BLaER1 treated with 17β-estradiol and CSF1 and Interleukin-3, amounts not matched to agents 10 nM and 100 nM (cell line): ENCODE data around the gene SRRM2.

ENCODE experiments used
- H3K27ac ChIP-seq, 11 experiments: shearing (Covaris generic); formaldehyde crosslinking; 2 replicates each; pipeline ENCODE4 v1.8.1; 2022
- H3K27me3 ChIP-seq, 11 experiments: shearing (Covaris generic); formaldehyde crosslinking; 2 replicates each; pipeline ENCODE4 v1.8.1; 2022
- H3K36me3 ChIP-seq, 11 experiments: shearing (Covaris generic); formaldehyde crosslinking; 2 replicates each; pipeline ENCODE4 v1.8.1; 2022
- H3K4me1 ChIP-seq, 10 experiments: shearing (Covaris generic); formaldehyde crosslinking; 2 replicates each; pipeline ENCODE4 v1.8.1; 2022
- H3K4me2 ChIP-seq, 11 experiments: shearing (Covaris generic); formaldehyde crosslinking; 2 replicates each; pipeline ENCODE4 v1.8.1; 2022
- H3K4me3 ChIP-seq, 10 experiments: shearing (Covaris generic); formaldehyde crosslinking; 2 replicates each; pipeline ENCODE4 v1.8.1; 2022
- H3K9ac ChIP-seq, 11 experiments: shearing (Covaris generic); formaldehyde crosslinking; 2 replicates each; pipeline ENCODE4 v1.8.1; 2022
- H3K9me3 ChIP-seq, 11 experiments: shearing (Covaris generic); formaldehyde crosslinking; replicated peaks in 1 of 11; 2 replicates each; pipeline ENCODE4 v1.8.1; 2022
- H4K20me1 ChIP-seq, 11 experiments: shearing (Covaris generic); formaldehyde crosslinking; 2 replicates each; pipeline ENCODE4 v1.8.1; 2022
- Cebpa-rat ChIP-seq, 11 experiments: shearing (Covaris generic); IDR thresholded peaks; 2 replicates each; pipeline ENCODE4 v1.8.1; 2022

SRRM2 gene

DNA sequence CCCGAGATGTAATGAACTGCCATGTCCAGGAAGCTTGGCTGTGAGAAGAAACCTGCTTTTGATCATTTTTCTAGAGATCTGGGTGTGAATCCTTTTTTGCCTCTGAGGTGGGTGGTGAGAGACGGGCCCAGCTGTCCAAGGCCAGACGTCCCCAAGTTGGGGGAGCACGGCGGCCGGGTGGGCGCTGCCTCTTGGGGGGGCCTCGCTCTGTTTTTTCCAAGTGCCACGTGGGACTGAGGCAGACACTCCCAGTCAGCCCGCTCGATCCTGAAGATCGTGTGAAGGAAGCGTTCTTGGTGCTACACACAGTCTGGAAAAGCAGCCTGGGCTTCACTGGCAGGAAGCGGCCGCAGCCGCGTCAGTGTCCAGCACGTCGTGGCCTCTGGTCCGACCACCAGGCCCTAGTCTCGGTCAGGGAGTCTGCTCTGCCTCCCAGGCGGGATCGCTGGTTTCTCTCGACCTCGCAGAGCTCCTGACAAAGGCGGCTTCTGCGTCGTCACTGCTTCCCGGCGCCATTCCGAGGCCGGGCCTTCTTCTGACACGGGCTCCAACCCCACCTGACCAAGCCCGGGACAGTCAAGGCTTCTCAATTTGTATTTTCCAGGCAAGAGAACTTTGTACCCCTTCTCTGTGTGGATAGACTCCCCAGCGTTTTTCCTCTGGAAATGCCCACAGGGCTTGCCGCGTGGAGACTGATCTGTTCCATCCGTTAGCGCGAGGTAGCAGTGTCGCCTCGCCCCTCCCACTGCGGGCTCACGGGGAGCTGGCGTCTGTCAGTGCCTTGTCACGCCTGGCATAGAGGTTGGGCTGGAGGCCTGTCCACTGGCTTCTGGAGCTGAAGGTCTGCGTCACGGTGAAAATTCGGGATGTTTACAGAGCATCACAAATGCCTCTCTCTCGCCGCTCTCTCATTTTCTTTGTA, 44.8 kb upstream of the SRRM2 start:
- H3K9me3 ChIP-seq, result no peaks in the 10 kb centered on the region
- peaks cover 85 to 100% (median 96%) of the 10 kb centered on the region in 11 experiments for H4K20me1 ChIP-seq
- peaks cover 0 to 5% (median 0%) of the 10 kb centered on the region in 11 experiments; a peak in 2 of 22 replicates for H3K27me3 ChIP-seq
- H3K36me3 ChIP-seq, result peaks cover 45 to 76% (median 69%) of the 10 kb centered on the region in 11 experiments
- H3K27ac ChIP-seq, result no peak overlapping the region
- H3K9ac ChIP-seq, result peak overlapping the region in 1 of 11 experiments; percentile 29; a peak in 2 of 22 replicates
- H3K4me3 ChIP-seq, result no peak overlapping the region
- H3K4me1 ChIP-seq, result peaks cover 12 to 78% (median 54%) of the 10 kb centered on the region in 10 experiments; a peak in 19 of 20 replicates
- no peak overlapping the region for H3K4me2 ChIP-seq
- no peak for TF ChIP-seq Cebpa-rat (IDR thresholded peaks at IDR 0.05)

DNA sequence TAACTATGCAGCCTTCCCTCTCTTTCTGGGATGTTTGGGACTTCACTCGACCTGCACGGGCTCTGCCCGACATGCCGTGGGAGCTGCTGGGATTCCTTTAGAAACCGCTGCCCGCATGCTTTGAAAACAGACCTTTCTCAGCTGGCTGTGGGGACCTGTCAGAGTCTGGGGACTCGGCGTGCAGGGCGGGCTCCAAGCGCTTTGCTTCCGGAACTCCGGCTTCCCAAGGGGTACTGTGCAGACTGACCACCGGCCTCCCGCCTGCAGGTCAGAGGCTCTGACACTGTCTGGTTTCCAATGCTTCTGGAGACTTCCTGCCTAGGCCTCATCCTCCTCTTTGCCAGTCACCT, 44.2 kb upstream of the SRRM2 start:
- Histone ChIP-seq H4K20me1 (peaks cover 78 to 100% (median 93%) of the 10 kb centered on the region in 11 experiments), H3K9me3 (no peaks in the 10 kb centered on the region), H3K9ac (peak overlapping the region in 1 of 11 experiments; percentile 29; a peak in 1 of 22 replicates), H3K4me3 (no peak overlapping the region), H3K4me1 (peaks cover 13 to 76% (median 50%) of the 10 kb centered on the region in 10 experiments; a peak in 19 of 20 replicates), H3K27me3 (no peaks in the 10 kb centered on the region), H3K27ac (no peak overlapping the region), H3K4me2 (0 out of 22 replicates have a peak overlapping the region, but pooled peaks of 1 of the 11 experiments have one; percentile 11), H3K36me3 (peaks cover 42 to 70% (median 63%) of the 10 kb centered on the region in 11 experiments)
- no peak for TF ChIP-seq Cebpa-rat (IDR thresholded peaks at IDR 0.05)

DNA sequence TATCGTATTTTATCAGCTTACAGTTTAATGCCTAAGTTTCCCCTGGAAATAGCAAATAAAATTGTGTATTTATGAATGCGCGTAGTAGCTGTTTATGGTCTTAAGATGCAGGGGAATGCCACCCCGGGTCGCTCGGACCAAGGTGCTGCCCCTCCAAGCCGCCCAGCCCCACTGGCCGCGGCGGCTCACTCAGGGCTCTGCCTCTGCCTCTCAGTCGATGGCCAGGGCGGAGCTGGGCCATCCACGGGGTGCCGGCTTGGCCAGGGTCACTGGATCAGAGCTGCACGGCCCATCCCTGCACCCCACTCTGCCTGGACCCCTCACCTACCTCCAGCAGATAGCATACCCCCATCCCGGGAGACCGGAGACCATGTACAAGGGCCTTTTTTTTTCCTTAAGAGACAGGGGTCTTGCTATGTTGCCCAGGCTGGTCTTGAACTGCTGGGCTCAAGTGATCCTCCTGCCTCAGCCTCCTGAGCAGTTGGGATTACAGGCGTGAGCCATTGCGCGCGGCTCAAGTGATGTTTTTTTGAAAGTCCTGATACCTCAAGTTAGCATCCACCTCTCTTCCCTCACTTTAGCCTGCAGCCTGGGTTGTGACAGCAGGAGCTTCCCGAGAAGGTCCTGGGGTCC, 43.4 kb upstream of the SRRM2 start:
- peaks cover 70 to 100% (median 93%) of the 10 kb centered on the region in 11 experiments for H4K20me1 ChIP-seq
- H3K9me3 ChIP-seq, result no peaks in the 10 kb centered on the region
- peak overlapping the region in 6 of 11 experiments; percentile 2 to 42 (median 22); a peak in 6 of 22 replicates for H3K9ac ChIP-seq
- peaks cover 40 to 62% (median 58%) of the 10 kb centered on the region in 11 experiments for H3K36me3 ChIP-seq
- no peaks in the 10 kb centered on the region for H3K27me3 ChIP-seq
- peak overlapping the region in 10 of 11 experiments; percentile 9 to 76 (median 52); a peak in 16 of 22 replicates for H3K4me2 ChIP-seq
- H3K27ac ChIP-seq, result no peak overlapping the region
- H3K4me3 ChIP-seq, result no peak overlapping the region
- TF ChIP-seq Cebpa-rat (IDR thresholded peaks at IDR 0.05), result no peak
- H3K4me1 ChIP-seq, result peaks cover 21 to 76% (median 50%) of the 10 kb centered on the region in 10 experiments

DNA sequence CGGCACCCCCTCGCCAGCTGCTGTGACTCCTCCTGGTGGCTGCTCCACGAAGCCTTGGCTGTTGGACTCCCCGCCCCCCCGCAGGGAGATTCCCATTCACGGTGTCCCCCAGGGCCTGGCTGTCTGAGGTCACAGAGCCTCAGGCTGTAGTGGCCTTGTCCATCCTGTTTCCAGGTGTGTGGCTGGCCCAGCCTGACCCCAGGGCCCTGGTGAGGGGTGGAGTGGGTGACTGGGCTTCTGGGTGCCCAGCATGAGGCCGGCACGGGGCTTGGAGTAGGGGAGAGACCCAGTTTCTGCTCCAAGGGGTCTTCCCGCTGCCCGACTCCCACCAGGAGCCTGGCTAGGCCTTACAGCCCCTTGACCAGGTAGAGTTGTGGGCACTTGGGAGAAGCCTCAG, 42.9 kb upstream of the SRRM2 start:
- Histone ChIP-seq H3K4me2 (peak overlapping the region; percentile 9 to 76 (median 51); a peak in 21 of 22 replicates), H3K27ac (no peak overlapping the region; a peak in 1 of 22 replicates), H3K9me3 (no peaks in the 10 kb centered on the region), H4K20me1 (peaks cover 65 to 100% (median 92%) of the 10 kb centered on the region in 11 experiments), H3K36me3 (peaks cover 40 to 57% (median 53%) of the 10 kb centered on the region in 11 experiments), H3K4me1 (peaks cover 24 to 76% (median 51%) of the 10 kb centered on the region in 10 experiments), H3K9ac (peak overlapping the region in 8 of 11 experiments; percentile 6 to 52 (median 29); a peak in 9 of 22 replicates), H3K4me3 (no peak overlapping the region), H3K27me3 (no peaks in the 10 kb centered on the region)
- TF ChIP-seq Cebpa-rat (IDR thresholded peaks at IDR 0.05), result no peak

DNA sequence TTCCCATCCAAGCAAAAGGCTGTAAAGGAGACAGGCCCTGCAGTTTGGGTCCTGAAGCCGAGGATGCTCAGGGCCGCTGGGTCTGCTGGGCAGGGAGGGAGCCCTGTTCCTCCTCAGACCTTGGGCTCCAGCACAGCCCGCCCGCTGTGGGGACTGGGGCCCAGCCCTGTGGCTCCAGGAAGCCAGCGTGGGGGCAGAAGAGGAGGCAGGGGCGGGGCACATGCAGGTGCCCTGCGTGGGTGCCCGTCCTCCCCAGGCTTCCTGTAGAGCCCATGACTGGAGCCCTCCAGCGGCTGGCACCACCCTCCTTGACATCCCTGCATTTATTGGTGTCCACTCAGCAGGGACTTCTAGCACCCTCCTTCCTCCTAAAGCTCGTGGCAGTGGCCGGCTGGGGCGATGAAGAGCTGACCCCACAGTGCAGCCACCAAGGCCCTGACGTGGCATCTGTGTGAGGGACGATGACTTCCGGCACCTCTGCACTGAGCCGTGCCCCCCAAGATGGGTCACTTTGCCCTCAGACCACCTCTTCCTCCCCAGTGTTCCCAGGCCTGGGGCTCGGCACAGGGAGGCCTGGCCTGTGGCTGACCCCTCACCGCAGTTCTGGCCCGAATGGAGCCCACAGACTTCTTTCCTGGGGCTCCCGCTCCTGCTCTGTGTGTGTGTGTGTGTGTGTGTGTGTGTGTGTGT, 42.3 kb upstream of the SRRM2 start:
- no peak for TF ChIP-seq Cebpa-rat (IDR thresholded peaks at IDR 0.05)

DNA sequence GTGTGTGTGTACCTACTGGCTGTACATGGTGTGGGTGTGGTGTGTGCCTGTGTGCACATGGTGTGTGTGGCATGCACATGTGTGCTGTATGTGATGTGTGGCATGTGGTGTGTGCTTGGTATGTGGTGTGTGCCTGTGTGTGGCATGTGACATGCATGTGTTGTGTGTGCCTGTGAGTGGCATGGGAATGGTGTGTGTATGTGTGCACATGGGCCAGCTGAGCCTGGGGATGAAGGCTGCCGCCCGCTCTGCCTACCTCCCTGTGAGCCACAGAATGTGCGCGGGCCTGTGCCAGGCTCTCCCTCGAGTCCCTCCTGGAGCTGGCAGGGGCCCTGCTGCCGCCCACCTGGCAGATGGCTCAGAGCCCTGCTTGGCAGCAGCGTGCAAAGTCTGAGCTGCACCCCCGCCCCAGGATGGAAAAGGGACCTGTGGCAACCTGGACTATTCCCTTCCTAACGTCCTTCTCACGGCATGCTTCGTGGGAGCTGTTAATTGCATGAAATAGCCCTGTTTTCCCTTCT, 41.7 kb upstream of the SRRM2 start:
- peaks cover 29 to 45% (median 41%) of the 10 kb centered on the region in 11 experiments for H3K36me3 ChIP-seq
- H3K4me1 ChIP-seq, result peaks cover 26 to 74% (median 58%) of the 10 kb centered on the region in 10 experiments
- peak overlapping the region in 6 of 11 experiments; percentile 44 to 76 (median 64); a peak in 10 of 22 replicates for H3K4me2 ChIP-seq
- H3K27me3 ChIP-seq, result no peaks in the 10 kb centered on the region
- no peak overlapping the region for H3K4me3 ChIP-seq
- H3K9ac ChIP-seq, result no peak overlapping the region
- H3K9me3 ChIP-seq, result no peaks in the 10 kb centered on the region
- TF ChIP-seq Cebpa-rat (IDR thresholded peaks at IDR 0.05), result no peak
- H3K27ac ChIP-seq, result no peak overlapping the region
- H4K20me1 ChIP-seq, result peaks cover 53 to 96% (median 85%) of the 10 kb centered on the region in 11 experiments

More for the DNA sequence above, 42.3 kb upstream of the SRRM2 start:
- Histone ChIP-seq H3K36me3 (peaks cover 35 to 51% (median 47%) of the 10 kb centered on the region in 11 experiments), H3K27ac (no peak overlapping the region), H3K27me3 (no peaks in the 10 kb centered on the region), H4K20me1 (peaks cover 59 to 100% (median 90%) of the 10 kb centered on the region in 11 experiments), H3K4me2 (peak overlapping the region; percentile 9 to 76 (median 51); a peak in 20 of 22 replicates), H3K9me3 (no peaks in the 10 kb centered on the region), H3K9ac (peak overlapping the region in 7 of 11 experiments; percentile 6 to 52 (median 36); a peak in 8 of 22 replicates), H3K4me1 (peaks cover 24 to 76% (median 54%) of the 10 kb centered on the region in 10 experiments), H3K4me3 (no peak overlapping the region)

DNA sequence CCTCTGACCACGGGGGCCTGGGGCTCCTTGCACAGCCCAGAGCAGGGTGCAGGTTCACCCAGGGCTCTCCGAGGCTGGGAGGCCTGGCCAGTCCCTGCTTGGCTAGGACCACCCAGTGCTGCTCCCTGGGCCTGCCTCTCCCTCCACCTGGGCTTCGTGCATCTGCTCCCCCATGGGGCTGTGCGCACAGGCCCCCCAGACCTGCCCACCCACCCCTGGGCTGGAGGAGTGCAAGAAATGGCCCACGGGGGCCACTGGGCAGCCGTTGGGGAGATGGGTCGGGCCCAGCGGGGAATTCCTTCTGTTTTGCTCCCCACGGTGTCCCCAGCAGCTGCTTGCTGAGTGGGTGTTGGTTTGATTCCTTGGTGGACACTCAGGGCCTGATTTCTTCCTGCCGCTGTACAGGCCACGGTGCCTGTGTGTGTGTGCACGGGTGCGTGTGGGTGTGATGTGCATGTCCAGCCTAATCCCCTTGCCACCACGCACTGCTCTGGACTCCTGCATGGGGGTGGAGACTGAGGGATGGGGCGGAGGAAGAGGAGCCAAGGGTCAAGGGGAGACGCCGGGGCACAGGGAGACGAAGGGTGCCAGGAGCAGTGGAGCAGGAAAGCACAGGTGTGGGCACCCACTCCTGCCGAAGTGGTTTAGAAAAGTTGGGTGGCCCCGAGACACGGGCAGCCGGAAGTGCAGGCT, 40.9 kb upstream of the SRRM2 start:
- no peaks in the 10 kb centered on the region for H3K9me3 ChIP-seq
- H3K9ac ChIP-seq, result no peak overlapping the region
- peaks cover 46 to 95% (median 81%) of the 10 kb centered on the region in 11 experiments for H4K20me1 ChIP-seq
- H3K4me2 ChIP-seq, result peak overlapping the region in 4 of 11 experiments; percentile 4 to 76 (median 42); a peak in 6 of 22 replicates
- H3K36me3 ChIP-seq, result peaks cover 24 to 38% (median 34%) of the 10 kb centered on the region in 11 experiments
- TF ChIP-seq Cebpa-rat (IDR thresholded peaks at IDR 0.05), result no peak
- H3K4me3 ChIP-seq, result no peak overlapping the region
- H3K27ac ChIP-seq, result no peak overlapping the region
- H3K27me3 ChIP-seq, result no peaks in the 10 kb centered on the region
- peaks cover 30 to 81% (median 65%) of the 10 kb centered on the region in 10 experiments for H3K4me1 ChIP-seq
